ENCODE measurements around the gene AAMP.

- TF ChIP-seq CTCF (IDR thresholded peaks at IDR 0.05) (no peak), POLR2A (IDR thresholded peaks at IDR 0.05) (no peak), POLR2AphosphoS5 (IDR thresholded peaks at IDR 0.05; ENCODE audit: insufficient read depth in 1 of 2, low read depth in 1 of 2) (no peak)
Observed at GRCh38 chr2:218305383-218305782, 35.4 kb upstream of the AAMP start.
